GM03348 (cell line): ENCODE data around the gene PPP3CA.

Experiments used
- DNase-seq: peaks from one replicate; pipeline ENCODE4 v3.0.0; 2012; ENCODE audit warnings: low spot score

PPP3CA gene

DNA sequence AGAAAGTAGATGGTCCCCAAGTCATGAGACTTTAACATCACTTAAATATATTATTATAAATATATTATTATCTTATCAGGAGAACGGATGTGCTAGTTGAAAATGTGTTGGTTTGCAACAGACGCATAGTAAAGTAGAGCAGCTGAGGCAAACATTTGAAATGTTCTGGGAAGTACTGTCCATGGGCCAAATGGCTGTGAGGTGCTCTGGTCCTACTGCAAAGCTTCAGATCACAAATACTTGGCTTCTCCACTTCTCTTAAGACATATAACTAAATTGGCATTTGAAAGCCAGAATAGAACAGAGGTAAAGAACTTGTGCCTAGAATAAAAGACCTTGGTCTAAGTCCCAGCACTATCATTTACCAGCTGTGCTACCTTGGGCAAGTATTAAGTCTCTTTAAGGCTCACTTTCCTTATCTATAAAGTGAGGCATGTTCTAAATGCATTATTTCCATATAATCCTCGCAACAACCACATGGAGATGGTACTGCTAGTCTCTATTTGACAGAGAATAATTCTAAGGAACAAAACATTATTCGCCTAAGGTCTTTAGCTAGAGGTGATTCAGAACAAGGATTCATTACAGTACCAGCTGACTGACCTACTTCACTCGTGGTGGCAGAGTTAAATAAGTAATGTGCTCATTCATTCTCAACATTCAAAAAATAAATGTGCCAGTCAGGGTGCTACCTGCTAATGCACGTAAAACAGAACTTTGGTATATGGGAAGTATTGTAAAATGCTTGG, 297.1 kb downstream of the PPP3CA start:
- no peak for DNase-seq

- DNase-seq, result no peak
These were observed 297.8 kb downstream of the PPP3CA start for GRCh38 chr4:101049549-101050001.

GRCh38 chr4:101044766-101045165, 302.6 kb downstream of the PPP3CA start:
- DNase-seq, result no peak

DNA sequence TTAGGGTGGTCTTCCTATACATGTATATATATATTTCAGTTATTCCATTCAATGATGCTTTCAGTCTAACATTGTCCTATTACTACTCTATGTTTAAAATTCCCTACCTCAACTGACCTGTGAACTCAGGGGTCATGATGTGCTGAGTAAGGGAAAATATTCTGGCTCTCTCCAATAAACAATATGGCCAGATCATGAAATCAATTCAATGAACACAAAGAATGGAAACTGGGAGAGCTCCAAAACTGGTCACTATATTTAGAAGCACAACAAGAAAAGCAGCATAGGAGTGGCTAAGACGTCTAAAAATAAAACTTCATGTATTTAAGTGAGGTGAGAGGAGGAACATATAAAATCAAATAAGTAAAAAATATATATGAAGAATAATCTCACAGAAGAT, 304.5 kb downstream of the PPP3CA start:
- no peak for DNase-seq

GRCh38 chr4:101040776-101041175, 306.6 kb downstream of the PPP3CA start:
- no peak for DNase-seq

DNA sequence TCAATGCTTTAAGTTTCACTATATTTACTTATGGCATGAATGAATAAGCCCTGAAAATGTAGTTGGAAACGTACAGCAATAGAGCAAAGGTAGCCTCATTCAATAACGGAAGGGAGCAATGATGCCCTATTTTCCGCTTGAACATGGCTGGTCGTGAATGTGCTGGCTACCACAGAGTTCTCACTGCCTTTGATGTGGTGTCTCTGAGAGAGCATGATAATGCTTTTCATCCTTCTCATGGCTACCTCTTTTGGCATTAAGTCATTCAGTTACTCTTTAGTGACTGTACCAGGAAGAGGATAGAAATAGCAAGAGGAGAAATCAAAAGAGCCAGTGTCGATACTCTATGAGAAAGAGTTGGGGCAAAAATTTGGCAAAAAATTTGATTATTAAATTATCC, 308.0 kb downstream of the PPP3CA start:
- DNase-seq, result no peak

DNA sequence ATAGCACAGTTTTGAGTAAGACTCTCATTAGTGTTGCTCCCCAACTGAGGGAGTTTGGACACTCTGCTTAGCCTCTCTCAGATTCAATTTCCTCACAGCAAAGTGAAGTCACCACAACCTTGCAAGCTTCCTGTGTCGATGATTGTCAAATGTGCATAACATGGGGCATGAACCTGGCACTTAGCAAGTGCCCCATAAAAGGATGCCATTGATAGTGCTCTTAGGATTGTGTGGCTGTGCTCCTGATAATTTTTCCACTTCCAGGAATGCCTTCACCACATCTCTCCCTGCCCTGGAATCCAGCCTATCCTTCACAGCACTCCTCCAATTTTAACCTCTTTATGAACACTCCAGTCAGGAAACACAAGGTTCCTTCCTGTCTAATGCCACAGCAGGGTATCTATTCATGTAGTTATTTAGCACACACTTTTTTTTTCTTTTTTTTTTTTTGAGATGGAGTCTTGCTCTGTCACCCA, 309.4 kb downstream of the PPP3CA start:
- no peak for DNase-seq

- DNase-seq, result no peak
These were observed 310.1 kb downstream of the PPP3CA start for GRCh38 chr4:101037249-101037648.

GRCh38 chr4:101035487-101035886, 311.8 kb downstream of the PPP3CA start:
- no peak for DNase-seq

- DNase-seq, result no peak
These were observed 313.3 kb downstream of the PPP3CA start for GRCh38 chr4:101033986-101034385.

GRCh38 chr4:101032541-101032940, 314.8 kb downstream of the PPP3CA start:
- DNase-seq, result no peak

DNA sequence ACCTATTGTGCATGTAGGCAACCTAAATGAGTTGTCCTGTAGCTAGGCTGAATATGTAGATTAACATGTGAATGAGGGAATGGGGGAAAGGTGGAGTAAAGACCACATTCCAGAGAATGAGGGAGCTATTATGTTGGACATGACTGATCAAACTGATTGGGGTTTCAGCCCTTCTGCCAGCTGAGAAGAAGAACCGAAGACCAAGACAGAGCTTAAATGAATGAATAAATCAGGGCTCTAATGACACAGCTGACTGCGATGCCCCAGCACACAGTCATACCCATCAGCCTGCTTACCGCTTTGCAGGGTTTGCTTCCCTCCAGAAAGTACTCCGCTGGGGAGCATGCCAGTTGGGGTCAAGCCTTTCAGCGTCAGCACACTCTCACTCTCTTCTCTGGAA, 315.4 kb downstream of the PPP3CA start:
- DNase-seq, result no peak

DNA sequence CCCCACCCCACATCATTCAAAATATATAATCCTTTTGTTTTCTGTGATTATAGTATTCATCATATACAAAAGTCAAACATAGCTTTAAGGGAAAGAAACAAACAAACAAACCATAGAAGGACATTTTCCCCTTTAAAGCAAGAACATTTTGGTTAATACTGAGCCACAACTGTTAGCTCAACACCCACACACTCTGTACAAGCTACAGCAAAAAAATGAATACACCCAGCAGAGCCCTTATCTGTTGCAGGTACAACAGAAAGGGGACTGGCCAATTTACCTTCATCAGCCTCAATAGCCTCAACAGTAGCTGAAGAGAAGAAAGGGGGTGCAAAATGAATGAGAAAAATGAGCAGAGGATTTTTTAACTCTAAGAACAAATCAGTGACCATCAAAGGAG, 318.4 kb downstream of the PPP3CA start:
- no peak for DNase-seq

- DNase-seq, result no peak
These were observed 319.6 kb downstream of the PPP3CA start for GRCh38 chr4:101027721-101028120.

DNA sequence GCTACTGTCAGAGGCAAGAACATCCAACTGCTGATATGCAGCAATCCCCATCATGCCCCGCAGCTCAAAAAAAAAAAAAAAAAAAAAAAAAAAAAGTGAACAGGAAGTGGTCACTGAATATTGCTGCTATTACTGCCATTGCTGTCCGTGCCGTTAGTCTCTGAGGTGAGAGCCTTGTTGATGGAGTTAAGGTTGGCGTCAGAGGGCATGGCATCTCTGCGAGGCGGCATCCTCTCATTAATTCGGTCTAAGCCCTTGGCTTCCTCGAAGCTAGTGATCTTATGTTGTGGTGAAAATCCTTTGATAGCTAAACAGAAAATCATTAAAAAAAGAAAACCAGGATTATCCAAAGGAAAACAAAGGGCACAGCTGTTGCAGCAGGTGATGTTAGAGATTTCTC, 321.6 kb downstream of the PPP3CA start:
- no peak for DNase-seq

DNA sequence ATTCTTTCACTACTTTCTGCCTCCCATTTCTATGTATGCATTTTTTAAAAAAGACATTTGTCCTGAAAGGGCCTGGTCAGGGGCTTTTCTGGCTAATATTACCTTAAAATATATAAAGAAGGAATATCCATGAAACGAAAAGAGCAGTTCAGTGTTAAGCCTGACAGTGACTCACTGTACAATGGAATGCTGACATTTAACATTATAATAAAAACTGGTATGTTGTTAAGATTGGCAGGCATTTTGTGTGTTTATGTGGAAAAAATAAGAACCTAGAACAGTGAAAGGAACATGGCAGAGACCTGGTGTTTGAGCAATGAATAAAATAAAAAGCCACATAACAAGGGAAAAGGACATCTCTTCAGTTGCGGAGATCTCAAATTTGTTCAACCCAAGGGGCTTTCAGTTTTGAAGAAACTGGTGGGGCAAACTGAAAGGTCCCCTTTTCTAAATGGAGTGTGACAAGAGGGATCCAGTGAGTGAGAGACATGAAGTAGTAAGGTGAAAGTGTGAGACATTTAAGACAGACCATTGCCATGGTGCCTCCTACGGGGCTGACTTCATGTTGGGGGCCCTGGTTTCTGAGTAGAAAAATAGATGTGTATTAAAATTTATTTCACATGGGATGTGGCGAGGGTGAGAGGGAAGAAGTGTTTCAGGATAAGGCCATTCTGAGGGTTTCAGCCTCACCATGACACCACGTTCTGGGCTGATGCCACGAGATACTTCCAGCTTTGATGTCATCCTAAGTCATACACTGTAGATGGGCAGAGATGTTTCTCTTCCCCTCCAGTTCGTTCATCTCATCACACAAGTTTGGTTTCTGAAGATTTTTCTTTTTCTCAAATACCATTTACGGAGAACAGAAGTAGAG, 324.9 kb downstream of the PPP3CA start:
- peak; percentile 12 for DNase-seq

GRCh38 chr4:101020956-101021355, 326.4 kb downstream of the PPP3CA start:
- peak; percentile 30 for DNase-seq

DNA sequence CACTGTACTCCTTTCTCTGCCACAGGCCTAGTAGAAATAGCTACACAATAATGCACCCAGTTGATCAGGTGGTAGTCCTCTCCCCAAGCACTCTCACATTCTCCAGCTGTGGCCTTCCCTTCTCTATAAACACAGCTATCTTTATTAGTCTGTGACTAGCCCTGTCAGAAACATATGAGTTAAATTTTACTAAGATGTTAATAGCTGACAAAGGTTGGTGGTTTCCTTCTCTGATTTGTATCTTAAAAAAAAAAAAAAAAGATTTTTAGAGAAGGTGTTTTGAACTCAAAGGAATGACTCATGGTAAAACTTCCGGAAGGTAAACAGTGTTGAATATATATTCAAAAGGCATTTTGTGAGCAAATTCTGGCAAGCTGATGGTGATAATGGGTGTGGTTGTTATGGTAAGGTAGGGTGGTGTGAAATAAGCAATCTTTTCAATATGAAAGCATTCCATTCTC, 327.4 kb downstream of the PPP3CA start:
- DNase-seq, result no peak

DNA sequence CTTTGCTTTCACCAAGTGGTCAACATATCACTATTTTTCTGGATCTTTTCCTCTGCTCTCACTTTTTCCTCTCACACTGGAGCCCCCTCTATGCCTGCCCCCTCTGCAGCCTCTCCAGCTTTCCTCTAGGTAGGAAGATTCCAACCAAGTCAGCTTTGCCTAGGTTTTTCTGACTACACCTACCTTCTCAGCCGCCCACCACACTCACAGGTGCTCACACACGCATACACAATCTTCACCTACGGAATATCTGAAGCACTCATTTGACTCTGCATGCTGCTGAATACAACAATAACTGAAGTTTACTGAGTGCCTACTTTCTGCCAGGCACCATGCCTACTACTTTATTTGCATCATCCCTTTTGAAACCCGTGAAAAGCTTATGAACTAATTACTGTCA, 328.0 kb downstream of the PPP3CA start:
- DNase-seq, result no peak

GRCh38 chr4:101018836-101019235, 328.5 kb downstream of the PPP3CA start:
- DNase-seq, result no peak

- DNase-seq, result no peak
These were observed 332.9 kb downstream of the PPP3CA start for GRCh38 chr4:101014417-101014816.

DNA sequence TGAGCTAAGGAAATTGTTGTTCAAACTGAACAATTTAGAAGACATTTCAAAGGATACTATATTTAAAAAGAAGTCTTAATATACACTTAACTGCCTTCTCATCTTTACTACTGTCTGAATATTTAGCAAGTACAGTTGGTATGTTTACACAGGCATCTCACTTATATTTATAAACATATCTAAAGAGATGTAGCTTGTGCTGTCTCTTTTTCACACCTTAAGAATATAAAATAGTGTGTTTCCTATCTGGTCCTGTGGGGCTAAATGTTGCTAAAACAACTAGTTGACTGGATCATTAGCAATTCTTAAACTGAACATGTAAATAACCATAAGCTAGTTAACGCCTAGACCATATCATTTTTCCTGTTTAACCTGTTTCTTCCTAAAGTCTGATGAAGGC, 336.3 kb downstream of the PPP3CA start:
- DNase-seq, result no peak

DNA sequence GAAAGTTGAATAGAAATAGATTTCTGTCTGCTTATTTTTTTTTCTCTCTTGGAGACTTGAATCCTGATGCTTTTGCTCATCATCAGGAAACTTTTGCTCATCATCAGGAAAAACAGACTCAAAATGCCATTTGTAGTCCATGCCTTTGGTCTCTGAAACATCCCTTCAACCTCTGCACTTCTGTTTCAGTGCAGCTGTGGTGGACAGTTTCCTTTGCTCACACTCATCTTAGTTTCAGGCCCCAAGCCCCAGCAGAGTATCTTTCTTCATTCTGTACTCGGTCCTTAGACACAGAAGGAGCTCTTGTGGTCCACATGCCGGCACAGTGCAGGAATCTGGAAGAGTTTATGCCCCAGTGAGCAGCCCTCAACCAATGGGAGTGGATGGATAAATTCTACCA, 337.9 kb downstream of the PPP3CA start:
- peak; percentile 6 for DNase-seq
